HepG2 (cell line): ENCODE data around the gene CHADL. TPM values are rescaled to one million over a fixed set of nuclear protein-coding genes. Genes with fewer than 3 reads are reported as not detected.

ENCODE experiments used
- ADNP ChIP-seq: sonication (generic); formaldehyde crosslinking; IDR thresholded peaks from 2 replicates; pipeline ENCODE4 v1.4.0; 2020; ENCODE audit warnings: missing genetic modification reagents
- BORCS8-MEF2B ChIP-seq: sonication (generic); formaldehyde crosslinking; IDR thresholded peaks from 2 replicates; pipeline ENCODE4 v1.8.0; 2022; ENCODE audit warnings: mild to moderate bottlenecking, missing genetic modification reagents
- DMTF1 ChIP-seq: sonication (generic); formaldehyde crosslinking; IDR thresholded peaks from 2 replicates; pipeline ENCODE4 v1.4.0; 2020; ENCODE audit warnings: mild to moderate bottlenecking, missing genetic modification reagents
- DRAP1 ChIP-seq: IDR thresholded peaks from 2 replicates; pipeline ENCODE4 v1.6.1; 2016; ENCODE audit warnings: missing genetic modification reagents, missing compliant biosample characterization
- HNRNPL ChIP-seq: fragments of 200-400 bp; formaldehyde crosslinking; IDR thresholded peaks from 2 replicates; pipeline ENCODE4 v1.6.1; 2017; ENCODE audit warnings: mild to moderate bottlenecking, low read depth, low read length
- NFYB ChIP-seq: sonication (generic); formaldehyde crosslinking; IDR thresholded peaks from 2 replicates; pipeline ENCODE4 v1.4.0; 2020; ENCODE audit warnings: missing genetic modification reagents
- PREB ChIP-seq: sonication (generic); formaldehyde crosslinking; IDR thresholded peaks from 2 replicates; pipeline ENCODE4 v1.4.0; 2020; ENCODE audit warnings: missing genetic modification reagents
- SALL1 ChIP-seq: sonication (generic); formaldehyde crosslinking; IDR thresholded peaks from 2 replicates; pipeline ENCODE4 v1.8.0; 2022; ENCODE audit warnings: mild to moderate bottlenecking, missing genetic modification reagents
- SCMH1 ChIP-seq: sonication (generic); formaldehyde crosslinking; IDR thresholded peaks from 2 replicates; pipeline ENCODE4 v1.9.0; 2021; ENCODE audit warnings: missing genetic modification reagents, mild to moderate bottlenecking, borderline replicate concordance
- SMARCC2 ChIP-seq: fragments of 450-650 bp; IDR thresholded peaks from 2 replicates; pipeline ENCODE4 v1.6.1; 2017; ENCODE audit warnings: antibody characterized with exemption, mild to moderate bottlenecking
- SP5 ChIP-seq: IDR thresholded peaks from 2 replicates; pipeline ENCODE4 v1.6.1; 2016; ENCODE audit warnings: low read depth, borderline replicate concordance
- TBP ChIP-seq: sonication (generic); formaldehyde crosslinking; IDR thresholded peaks from 2 replicates; pipeline ENCODE4 v1.5.0; 2020; ENCODE audit warnings: missing genetic modification reagents
- TMF1 ChIP-seq: sonication (generic); formaldehyde crosslinking; IDR thresholded peaks from 2 replicates; pipeline ENCODE4 v1.8.1; 2022; ENCODE audit warnings: low read depth, missing genetic modification reagents
- TSC22D2 ChIP-seq: sonication (generic); formaldehyde crosslinking; IDR thresholded peaks from 2 replicates; pipeline ENCODE4 v1.5.1; 2020; ENCODE audit warnings: missing genetic modification reagents, mild to moderate bottlenecking, borderline replicate concordance
- ZNF562 ChIP-seq: sonication (generic); formaldehyde crosslinking; IDR thresholded peaks from 2 replicates; pipeline ENCODE4 v1.8.0; 2022; ENCODE audit warnings: missing genetic modification reagents, borderline replicate concordance
- ZXDC ChIP-seq: sonication (generic); formaldehyde crosslinking; IDR thresholded peaks from 2 replicates; pipeline ENCODE4 v1.5.0; 2020; ENCODE audit warnings: mild to moderate bottlenecking, missing genetic modification reagents
- polyA plus RNA-seq, 8 experiments: library from polyadenylated mRNA; depleted of rRNA in 3 of 8; stranded (reverse) in 7 of 8; unstranded in 1 of 8; fragments of >200 nt; fragmentation: Illumina TruSeq in 4 of 8; extraction: Trizol in 4 of 8; gene quantifications; 2 replicates each; pipeline versions ENCODE4 v1.2.1 to v1.2.3, GENCODE V29; 2011 to 2016; ENCODE audit warnings: low read depth in 4 of 8, missing spikeins in 1 of 8, mixed read lengths in 1 of 8; ENCODE audit not compliant: insufficient read depth in 1 of 8
- total RNA-seq, 5 experiments: library from RNA; depleted of rRNA; stranded (reverse); fragments of >200 nt; fragmentation: Illumina TruSeq; extraction: Trizol; gene quantifications; 2 replicates each; pipeline ENCODE4 v1.2.3, GENCODE V29; 2016; ENCODE audit warnings: low read depth in 1 of 5

Gene CHADL
- total and polyA plus RNA-seq, 2 of the 13 experiments (the other 11 are each of a cell fraction or from before 2014, with no cell fraction given) = 2.8 to 8.1 TPM

GRCh38 chr22:41285820-41286638 lies 45.3 kb upstream of the CHADL start, which contains the start of gene RANGAP1 (continued):
- TF ChIP-seq ZXDC (CRISPR knock-in tag) (no peak; the same call in 1 of the 2 replicates), SALL1 (peak; percentile 29; the same call in 1 of the 2 replicates), DRAP1 (peak; percentile 66), TMF1 (CRISPR knock-in tag) (no peak), NFYB (CRISPR knock-in tag) (peak; percentile 79), SP5 (CRISPR knock-in tag) (no peak), PREB (no peak), TSC22D2 (CRISPR knock-in tag) (no peak), SCMH1 (CRISPR knock-in tag) (no peak), TBP (no peak), SMARCC2 (no peak), BORCS8-MEF2B (no peak), HNRNPL (0 out of 2 replicates have a peak, but pooled peaks have one; percentile 30), ADNP (CRISPR knock-in tag) (no peak), DMTF1 (no peak), ZNF562 (CRISPR knock-in tag) (no peak)
